GM23248 (cell line): ENCODE results near the gene ZNF695. TPM values are rescaled to one million over a fixed set of nuclear protein-coding genes. Genes with fewer than 3 reads are reported as not detected.
"Not testable (repeated sequence)": the region's sequence is repeated elsewhere in the genome, so short reads cannot be mapped to it uniquely, and the experiment has no call there.

Source experiments
- DNase-seq: peaks from one replicate; pipeline ENCODE4 v3.0.0-alpha.2; 2015
- H2AFZ ChIP-seq: fragments of 200-600 bp; sonication (generic); 2 replicates; pipeline ENCODE4 v1.6.1; 2016; ENCODE audit warnings: antibody characterized with exemption
- H3F3A ChIP-seq: fragments of 200-600 bp; sonication (generic); 2 replicates; pipeline ENCODE4 v1.6.1; 2016; ENCODE audit warnings: mild to moderate bottlenecking, antibody characterized with exemption, mixed run types; ENCODE audit not compliant: insufficient read depth
- H3K27ac ChIP-seq: fragments of 200-600 bp; sonication (generic); 2 replicates; pipeline ENCODE4 v1.5.1; 2016; ENCODE audit warnings: mild to moderate bottlenecking
- H3K27me3 ChIP-seq: fragments of 200-600 bp; sonication (generic); replicated peaks from 2 replicates; pipeline ENCODE4 v1.6.1; 2016; ENCODE audit warnings: mild to moderate bottlenecking; ENCODE audit not compliant: insufficient read depth
- H3K36me3 ChIP-seq: fragments of 200-600 bp; sonication (generic); 2 replicates; pipeline ENCODE4 v1.6.1; 2016; ENCODE audit warnings: low read depth, mild to moderate bottlenecking
- H3K4me1 ChIP-seq: fragments of 200-600 bp; sonication (generic); 2 replicates; pipeline ENCODE4 v1.6.1; 2016; ENCODE audit warnings: mild to moderate bottlenecking; ENCODE audit not compliant: insufficient read depth
- H3K4me2 ChIP-seq: fragments of 200-600 bp; sonication (generic); one replicate; pipeline ENCODE4 v1.6.1; 2016; ENCODE audit warnings: mild to moderate bottlenecking; ENCODE audit not compliant: unreplicated experiment
- H3K4me3 ChIP-seq: fragments of 200-600 bp; sonication (generic); 2 replicates; pipeline ENCODE4 v1.5.1; 2016; ENCODE audit warnings: mild to moderate bottlenecking
- H3K79me2 ChIP-seq: fragments of 200-600 bp; sonication (generic); 2 replicates; pipeline ENCODE4 v1.6.1; 2016; ENCODE audit warnings: mild to moderate bottlenecking; ENCODE audit not compliant: insufficient read depth
- H3K9ac ChIP-seq: fragments of 200-600 bp; sonication (generic); 2 replicates; pipeline ENCODE4 v1.6.1; 2016; ENCODE audit warnings: mild to moderate bottlenecking
- H3K9me2 ChIP-seq: fragments of 200-600 bp; sonication (generic); 2 replicates; pipeline ENCODE4 v1.6.1; 2016; ENCODE audit warnings: mixed run types, mild to moderate bottlenecking, moderate library complexity; ENCODE audit not compliant: insufficient read depth
- H3K9me3 ChIP-seq: fragments of 200-600 bp; sonication (generic); one replicate; pipeline ENCODE4 v1.6.1; 2017; ENCODE audit warnings: low read depth
- H4K20me1 ChIP-seq: fragments of 200-600 bp; sonication (generic); 2 replicates; pipeline ENCODE4 v1.6.0; 2016; ENCODE audit not compliant: insufficient read depth
- EZH2 ChIP-seq: fragments of 200-600 bp; sonication (generic); IDR thresholded peaks from 2 replicates; pipeline ENCODE4 v1.6.1; 2018; ENCODE audit warnings: antibody characterized with exemption, mild to moderate bottlenecking; ENCODE audit not compliant: insufficient read depth, poor library complexity, severe bottlenecking
- EZH2phosphoT487 ChIP-seq: fragments of 200-600 bp; sonication (generic); IDR thresholded peaks from 2 replicates; pipeline ENCODE4 v1.6.1; 2018; ENCODE audit warnings: antibody characterized with exemption, moderate library complexity, mild to moderate bottlenecking, low read depth; ENCODE audit not compliant: insufficient read depth
- WGBS, 2 experiments: methylation state at CpG; one replicate each; pipeline ENCODE4 v1.1.6; 2015 to 2017; ENCODE audit warnings: low lambda C conversion rate in 2 of 2, low coverage in 1 of 2; ENCODE audit errors: missing lambda C conversion rate in 2 of 2; 5-methylcytosine and 5-hydroxymethylcytosine counted together
- in situ Hi-C: fragments of 300-500 bp; cut with MboI; formaldehyde crosslinking; loops from 2 replicates; pipeline ENCODE4 v1.15.0; 2020
- polyA plus RNA-seq: library from polyadenylated mRNA; unstranded; fragments of >200 nt; fragmentation: Nextera tagmentation; extraction: Ambion mirVana; gene quantifications from 2 replicates; pipeline ENCODE4 v1.2.1, GENCODE V29; 2016
- total RNA-seq: library from RNA; depleted of rRNA; stranded (reverse); fragments of >200 nt; shearing (Covaris generic); gene quantifications from 2 replicates; pipeline ENCODE4 v1.2.3, GENCODE V29; 2014

ZNF695 gene
- total and polyA plus RNA-seq, 2 experiments from 2014 or later: 1.2 to 2.0 TPM

DNA sequence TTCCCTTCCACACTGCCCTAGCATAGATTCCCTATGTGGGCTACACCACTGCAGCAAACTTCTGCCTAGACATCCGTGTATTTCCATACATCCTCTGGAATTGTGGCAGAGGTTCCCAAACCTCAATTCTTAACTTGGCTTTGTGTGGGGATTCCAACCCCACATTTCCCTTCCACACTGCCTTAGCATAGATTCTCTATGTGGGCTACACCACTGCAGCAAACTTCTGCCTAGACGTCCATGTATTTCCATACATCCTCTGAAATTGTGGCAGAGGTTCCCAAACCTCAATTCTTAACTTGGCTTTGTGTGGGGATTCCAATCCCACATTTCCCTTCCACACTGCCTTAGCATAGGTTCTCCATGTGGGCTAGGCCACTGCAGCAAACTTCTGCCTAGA lies 39.4 kb upstream of the ZNF695 start:
- H3K79me2 ChIP-seq: no peaks in the 10 kb centered on the region
- H3K4me3 ChIP-seq: no peak overlapping the region
- no peaks in the 10 kb centered on the region for H3K9me2 ChIP-seq
- no peak for DNase-seq
- no peaks in the 10 kb centered on the region for H3K9me3 ChIP-seq
- no peak overlapping the region for H3K9ac ChIP-seq
- H3K27ac ChIP-seq: no peak overlapping the region
- in situ Hi-C loops: no loop called here
- H2AFZ ChIP-seq: no peak overlapping the region
- TF ChIP-seq EZH2 (no peak), EZH2phosphoT487 (no peak)
- 80 to 84% methylated on average over 2 of the region's 2 CpGs for WGBS, 2 experiments
- no peaks in the 10 kb centered on the region for H3K27me3 ChIP-seq
- no peaks in the 10 kb centered on the region for H3F3A ChIP-seq
- no peaks in the 10 kb centered on the region for H3K4me1 ChIP-seq
- H3K4me2 ChIP-seq: no peak overlapping the region
- H3K36me3 ChIP-seq: no peaks in the 10 kb centered on the region
- no peaks in the 10 kb centered on the region; the same call in 1 of the 2 replicates for H4K20me1 ChIP-seq

DNA sequence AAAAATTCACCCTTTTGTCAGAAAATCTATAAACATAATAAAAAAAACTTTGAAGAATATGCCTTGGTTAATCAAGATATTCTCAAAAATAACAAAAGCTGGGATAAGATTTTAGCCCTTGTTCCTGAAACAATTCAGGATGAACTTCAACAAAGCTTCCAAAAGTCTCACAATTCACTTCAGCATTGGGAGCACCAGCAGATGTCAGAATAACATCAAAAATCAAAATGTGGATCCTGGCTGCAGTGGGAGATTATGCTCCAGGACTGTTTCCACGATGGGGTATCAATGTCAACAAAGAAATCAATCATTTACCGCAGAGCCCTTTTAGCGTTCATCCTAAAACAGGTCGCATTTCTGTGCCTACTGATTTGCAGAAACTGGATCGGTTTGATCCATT lies 35.5 kb upstream of the ZNF695 start:
- in situ Hi-C loops: no loop called here
- no peak for DNase-seq
- H3K36me3 ChIP-seq: 0 out of 2 replicates have a peak, but pooled peaks cover 4% of the 10 kb centered on the region
- no peaks in the 10 kb centered on the region for H3F3A ChIP-seq
- no peaks in the 10 kb centered on the region for H3K4me1 ChIP-seq
- 86 to 90% methylated on average over 5 of the region's 5 CpGs for WGBS, 2 experiments
- TF ChIP-seq EZH2phosphoT487: no peak
- TF ChIP-seq EZH2: no peak
- H2AFZ ChIP-seq: no peak overlapping the region
- no peak overlapping the region for H3K27ac ChIP-seq
- H3K4me3 ChIP-seq: no peak overlapping the region
- no peaks in the 10 kb centered on the region for H3K9me2 ChIP-seq
- no peak overlapping the region for H3K9ac ChIP-seq
- H3K4me2 ChIP-seq: no peak overlapping the region
- no peaks in the 10 kb centered on the region for H3K79me2 ChIP-seq
- H4K20me1 ChIP-seq: no peaks in the 10 kb centered on the region
- H3K9me3 ChIP-seq: peaks cover 3% of the 10 kb centered on the region
- H3K27me3 ChIP-seq: no peaks in the 10 kb centered on the region

DNA sequence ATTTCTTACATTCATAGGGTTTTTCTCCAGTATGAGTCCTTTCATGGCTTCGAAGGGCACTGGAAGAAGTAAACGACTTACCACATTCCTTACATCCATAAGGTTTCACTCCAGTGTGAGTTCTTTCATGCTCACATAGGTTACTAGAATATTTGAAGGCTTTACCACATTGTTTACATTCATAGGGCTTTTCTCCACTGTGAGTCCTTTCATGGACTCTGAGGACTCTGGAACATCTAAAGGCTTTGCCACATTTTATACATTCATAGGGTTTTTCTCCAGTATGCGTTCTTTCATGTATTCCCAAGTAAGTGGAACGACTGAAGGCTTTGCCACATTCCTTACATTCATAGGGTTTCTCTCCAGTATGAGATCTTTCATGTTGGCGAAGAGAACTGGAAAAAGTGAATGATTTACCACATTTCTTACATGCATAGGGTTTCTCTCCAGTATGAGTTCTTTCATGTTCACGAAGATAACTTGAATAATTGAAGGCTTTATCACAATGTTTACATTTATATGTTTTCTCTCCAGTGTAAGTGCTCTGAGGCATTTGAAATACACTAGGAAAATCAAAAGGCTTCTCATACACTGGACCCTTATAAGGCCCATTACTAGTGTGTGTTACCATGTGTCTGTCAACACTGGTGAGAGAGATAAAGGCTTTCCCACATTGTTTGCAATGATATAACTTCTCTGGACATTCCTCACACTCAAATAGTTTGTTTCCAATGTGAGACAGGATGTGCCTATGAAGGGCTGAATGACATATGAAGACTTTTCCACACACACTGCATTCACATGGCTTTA lies 29.9 kb upstream of the ZNF695 start:
- Histone ChIP-seq H3K9me3 (peaks cover 3% of the 10 kb centered on the region), H3K9me2 (no peaks in the 10 kb centered on the region), H3K9ac (no peak overlapping the region), H3K27me3 (no peaks in the 10 kb centered on the region), H3F3A (no peaks in the 10 kb centered on the region), H3K4me1 (no peaks in the 10 kb centered on the region), H3K4me2 (no peak overlapping the region), H3K4me3 (no peak overlapping the region), H3K36me3 (peaks cover 19% of the 10 kb centered on the region), H3K79me2 (no peaks in the 10 kb centered on the region), H2AFZ (no peak overlapping the region), H3K27ac (no peak overlapping the region), H4K20me1 (no peaks in the 10 kb centered on the region)
- no peak for TF ChIP-seq EZH2phosphoT487
- no peak for TF ChIP-seq EZH2
- in situ Hi-C loops: no loop called here
- DNase-seq: no peak
- 91 to 96% methylated on average over 6 of the region's 6 CpGs for WGBS, 2 experiments

DNA sequence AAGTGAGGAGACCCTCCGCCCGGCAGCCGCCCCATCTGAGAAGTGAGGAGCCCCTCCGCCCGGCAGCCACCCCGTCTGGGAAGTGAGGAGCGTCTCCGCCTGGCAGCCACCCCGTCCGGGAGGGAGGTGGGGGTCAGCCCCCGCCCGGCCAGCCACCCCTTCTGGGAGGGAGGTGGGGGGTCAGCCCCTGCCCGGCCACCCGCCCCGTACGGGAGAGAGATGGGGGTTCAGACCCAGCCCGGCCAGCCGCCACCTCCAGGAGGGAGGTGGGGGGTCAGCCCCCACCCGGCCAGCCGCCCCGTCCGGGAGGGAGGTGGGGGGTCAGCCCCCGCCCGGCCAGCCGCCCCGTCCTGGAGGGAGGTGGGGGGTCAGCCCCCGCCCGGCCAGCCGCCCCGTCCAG lies 24.4 kb upstream of the ZNF695 start:
- in situ Hi-C loops, H3K36me3 ChIP-seq, H2AFZ ChIP-seq, DNase-seq, H3F3A ChIP-seq, H3K9me2 ChIP-seq, H3K4me3 ChIP-seq, H3K4me2 ChIP-seq, H3K79me2 ChIP-seq, H3K27me3 ChIP-seq, H3K4me1 ChIP-seq, H3K27ac ChIP-seq, H4K20me1 ChIP-seq, H3K9ac ChIP-seq, H3K9me3 ChIP-seq: not testable (repeated sequence)
- WGBS, 2 experiments: 89% methylated on average over 19 of the region's 30 CpGs; no CpG with 5 or more reads in 1 of the 2 experiments

DNA sequence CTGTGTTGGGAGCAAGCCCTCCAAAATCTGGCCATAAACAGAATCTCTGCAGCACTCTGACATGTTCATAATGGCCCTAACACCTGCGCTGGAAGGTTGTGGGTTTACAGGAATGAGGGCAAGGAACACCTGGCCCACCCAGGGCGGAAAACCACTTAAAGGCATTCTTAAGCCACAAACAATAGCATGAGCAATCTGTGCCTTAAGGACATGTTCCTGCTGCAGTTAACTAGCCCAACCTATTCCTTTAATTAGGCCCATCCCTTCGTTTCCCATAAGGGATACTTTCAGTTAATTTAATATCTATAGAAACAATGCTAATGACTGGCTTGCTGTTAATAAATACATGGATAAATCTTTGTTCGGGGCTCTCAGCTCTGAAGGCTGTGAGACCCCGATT lies 16.8 kb upstream of the ZNF695 start:
- H4K20me1 ChIP-seq: not testable (repeated sequence)

More for the DNA sequence above, 16.8 kb upstream of the ZNF695 start:
- H2AFZ ChIP-seq, H3K9me3 ChIP-seq, DNase-seq, H3K36me3 ChIP-seq, H3K9ac ChIP-seq, H3K4me2 ChIP-seq, in situ Hi-C loops, H3K79me2 ChIP-seq, H3F3A ChIP-seq, H3K9me2 ChIP-seq, H3K27ac ChIP-seq, H3K27me3 ChIP-seq, H3K4me3 ChIP-seq, H3K4me1 ChIP-seq: not testable (repeated sequence)
- 20 to 22% methylated on average over 5 of the region's 5 CpGs for WGBS, 2 experiments
